HG02885 (cell line): ENCODE measurements around the gene ST8SIA6.
"Not testable (repeated sequence)": the region's sequence is repeated elsewhere in the genome, so short reads cannot be mapped to it uniquely, and the experiment has no call there.

Experiments
- ATAC-seq: cut with Tn5 transposase; IDR thresholded peaks from one replicate; pipeline ENCODE4 v1.9.1; 2021; ENCODE audit warnings: mild to moderate bottlenecking; ENCODE audit not compliant: unreplicated experiment, poor library complexity

ST8SIA6 gene

GRCh38 chr10:17353568-17354300 lies 100.7 kb downstream of the ST8SIA6 start:
- ATAC-seq: no peak

GRCh38 chr10:17352583-17352982 lies 101.8 kb downstream of the ST8SIA6 start:
- no peak for ATAC-seq

GRCh38 chr10:17351506-17351905 lies 102.9 kb downstream of the ST8SIA6 start:
- ATAC-seq: no peak

GRCh38 chr10:17349717-17350116 lies 104.7 kb downstream of the ST8SIA6 start:
- no peak for ATAC-seq

- no peak for ATAC-seq
Measured at GRCh38 chr10:17348501-17349349, 105.7 kb downstream of the ST8SIA6 start.

- no peak for ATAC-seq
Measured at GRCh38 chr10:17348011-17348500, 106.3 kb downstream of the ST8SIA6 start.

GRCh38 chr10:17344206-17344605 lies 110.2 kb downstream of the ST8SIA6 start:
- ATAC-seq: no peak

- ATAC-seq: no peak
Measured at GRCh38 chr10:17343118-17343517, 111.3 kb downstream of the ST8SIA6 start.

GRCh38 chr10:17340144-17340829 lies 114.1 kb downstream of the ST8SIA6 start:
- no peak for ATAC-seq

GRCh38 chr10:17335065-17335464 lies 119.3 kb downstream of the ST8SIA6 start:
- no peak for ATAC-seq

- no peak for ATAC-seq
Measured at GRCh38 chr10:17330501-17330900, 123.9 kb downstream of the ST8SIA6 start.

GRCh38 chr10:17326377-17326776 lies 128.0 kb downstream of the ST8SIA6 start:
- no peak for ATAC-seq

GRCh38 chr10:17321957-17322356 lies 132.4 kb downstream of the ST8SIA6 start:
- not testable (repeated sequence) for ATAC-seq

GRCh38 chr10:17316488-17317170 lies 137.8 kb downstream of the ST8SIA6 start:
- ATAC-seq: peak; percentile 94

- ATAC-seq: no peak
Measured at GRCh38 chr10:17309435-17309834, 145.0 kb downstream of the ST8SIA6 start.

- ATAC-seq: no peak
Measured at GRCh38 chr10:17307123-17307522, 147.3 kb downstream of the ST8SIA6 start.

GRCh38 chr10:17292375-17292774 lies 162.0 kb downstream of the ST8SIA6 start:
- ATAC-seq: no peak

- no peak for ATAC-seq
Measured at GRCh38 chr10:17290226-17290625, 164.2 kb downstream of the ST8SIA6 start.

GRCh38 chr10:17289763-17290162 lies 164.6 kb downstream of the ST8SIA6 start:
- ATAC-seq: no peak
